Stimulated activated naive CD4-positive, alpha-beta T cell treated with Interleukin-2 at 50 U/mL for 16 hours (primary cell): ENCODE data around the gene ZNF319.

Experiments used
- DNase-seq: peaks from one replicate; lab custom pipeline; 2025; lab: John Stamatoyannopoulos, UW

The ZNF319 gene

DNA sequence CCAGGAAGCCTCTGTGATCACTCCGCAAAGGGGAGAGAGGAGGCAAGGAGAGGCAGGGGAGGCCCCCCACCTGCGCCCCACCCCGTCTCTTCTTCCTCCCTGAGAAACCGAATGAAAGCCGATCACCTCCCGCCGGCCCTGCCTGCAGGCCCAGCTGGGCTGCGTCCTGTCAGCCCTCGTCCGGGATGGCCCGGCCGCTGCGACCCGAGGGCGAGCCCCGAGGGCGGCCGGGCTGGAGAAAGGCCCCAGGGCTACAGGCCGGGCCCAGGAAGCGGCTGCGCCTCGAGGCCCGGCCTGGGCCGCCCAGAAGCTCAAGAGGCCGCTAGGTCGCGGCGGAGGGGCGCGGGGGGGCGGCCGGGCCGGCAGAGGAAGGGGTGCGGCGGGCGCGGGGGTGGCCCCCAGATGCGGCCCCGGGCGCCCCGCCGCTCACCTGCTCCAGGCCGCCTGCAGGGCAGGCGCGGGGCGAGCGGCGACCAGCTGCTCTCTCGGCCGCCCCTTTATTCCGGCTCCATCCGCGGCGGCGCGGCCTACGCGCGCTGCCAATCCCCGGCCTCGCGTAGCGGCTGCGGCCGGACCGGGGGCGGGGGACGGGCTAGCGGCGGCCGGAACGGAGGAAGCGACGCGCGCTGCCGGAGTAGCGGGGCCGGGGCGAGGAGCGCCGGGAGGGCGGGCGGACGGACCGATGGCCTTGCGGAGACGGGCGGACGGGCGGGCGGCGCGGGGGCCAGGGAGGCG is at the start of gene ZNF319:
ZNF319 (minus strand) TSS at position 702 of the 735 bp plus-strand sequence. CDS start 2,407 bp downstream, outside the sequence.
- peak; percentile 22 for DNase-seq

DNA sequence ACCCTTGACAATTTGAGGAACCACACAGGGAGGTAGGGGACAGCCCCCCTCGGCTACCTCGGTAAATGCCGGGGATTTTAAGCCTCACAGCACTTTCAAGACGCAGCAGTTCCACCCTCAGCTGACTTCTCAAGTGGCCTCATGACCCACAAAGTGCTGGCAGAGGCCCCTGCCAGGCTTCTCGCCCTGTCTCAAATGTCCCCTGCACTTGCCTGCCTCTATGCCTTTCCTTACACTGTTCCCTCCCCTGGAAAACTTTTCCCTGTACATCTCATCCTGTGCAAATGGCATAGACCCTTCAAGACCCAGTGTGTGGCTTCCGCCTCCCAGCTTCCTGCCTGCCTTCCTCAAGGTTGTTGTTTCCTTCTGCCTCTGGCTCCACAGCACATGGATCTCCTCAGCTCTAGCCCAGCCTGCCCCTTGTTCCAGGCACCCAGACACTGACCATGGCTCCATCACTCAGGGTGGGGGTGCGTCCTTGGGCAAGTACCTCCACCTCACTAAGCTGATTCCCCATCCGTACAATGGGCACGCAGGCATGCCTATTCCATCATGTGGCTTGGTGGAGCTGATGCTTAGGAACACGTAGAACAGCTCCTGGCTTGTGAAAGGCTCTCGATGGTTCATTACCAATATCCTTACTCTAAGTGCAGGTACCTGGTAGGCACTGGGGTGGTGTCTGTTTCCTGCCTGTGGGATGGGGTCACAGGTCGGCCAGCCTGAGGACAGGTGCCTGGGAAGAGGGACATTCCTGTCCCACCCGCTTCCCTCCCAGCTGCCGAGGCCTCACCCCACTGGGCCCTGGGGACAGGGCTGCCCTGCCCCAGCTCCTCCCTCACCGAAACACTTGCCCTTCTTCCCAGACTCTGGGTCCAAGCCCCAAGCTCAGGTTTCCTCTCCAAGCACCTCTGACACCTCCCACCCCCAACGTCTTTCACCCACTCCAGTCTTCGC is 49.0 kb upstream of the ZNF319 start:
- DNase-seq, result no peak

DNA sequence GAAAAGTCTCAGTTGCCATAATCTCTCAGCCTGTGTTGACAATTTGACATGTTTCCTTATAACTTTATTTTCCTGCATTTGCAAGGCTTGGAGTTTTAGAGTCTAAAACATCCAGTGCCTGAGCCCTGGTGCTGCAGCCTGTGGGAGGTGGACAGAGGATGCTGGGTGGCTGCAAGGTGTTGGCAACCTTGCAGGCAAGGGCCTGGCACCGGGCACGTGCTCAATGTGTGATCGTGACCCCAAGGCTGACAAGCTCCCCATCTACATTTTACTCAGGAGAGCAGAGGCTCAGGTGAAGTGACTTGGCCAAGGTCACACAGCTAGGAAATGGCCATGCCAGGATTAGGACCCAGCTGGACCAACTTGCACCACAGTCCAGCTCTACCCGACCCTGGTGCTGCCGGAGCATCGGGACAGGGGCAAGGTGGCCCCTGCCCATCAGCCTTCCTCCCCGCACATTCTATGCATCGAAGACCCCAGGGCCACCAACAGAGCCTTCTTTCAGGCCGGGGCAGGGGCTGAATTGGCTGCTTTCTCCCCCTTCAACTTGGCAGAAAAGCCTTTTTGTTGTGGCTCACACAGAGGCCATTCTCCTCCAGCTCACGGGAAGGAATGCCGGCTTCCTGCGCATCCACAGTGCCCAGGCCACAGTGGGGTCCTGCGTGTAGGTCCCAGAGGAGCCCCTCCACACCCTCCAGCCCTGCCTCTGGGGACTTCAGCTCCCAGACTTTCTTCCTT is 48.2 kb upstream of the ZNF319 start:
- no peak for DNase-seq

GRCh38 chr16:58047557-58048348 is 47.3 kb upstream of the ZNF319 start:
- no peak for DNase-seq

GRCh38 chr16:58046936-58047335 is 46.5 kb upstream of the ZNF319 start:
- DNase-seq, result no peak

- DNase-seq, result no peak
Measured at GRCh38 chr16:58046054-58046881, 45.8 kb upstream of the ZNF319 start.

GRCh38 chr16:58045096-58045495 is 44.6 kb upstream of the ZNF319 start:
- no peak for DNase-seq

GRCh38 chr16:58044266-58045019 is 44.0 kb upstream of the ZNF319 start:
- DNase-seq, result no peak

- no peak for DNase-seq
Measured at GRCh38 chr16:58043571-58044155, 43.2 kb upstream of the ZNF319 start.

DNA sequence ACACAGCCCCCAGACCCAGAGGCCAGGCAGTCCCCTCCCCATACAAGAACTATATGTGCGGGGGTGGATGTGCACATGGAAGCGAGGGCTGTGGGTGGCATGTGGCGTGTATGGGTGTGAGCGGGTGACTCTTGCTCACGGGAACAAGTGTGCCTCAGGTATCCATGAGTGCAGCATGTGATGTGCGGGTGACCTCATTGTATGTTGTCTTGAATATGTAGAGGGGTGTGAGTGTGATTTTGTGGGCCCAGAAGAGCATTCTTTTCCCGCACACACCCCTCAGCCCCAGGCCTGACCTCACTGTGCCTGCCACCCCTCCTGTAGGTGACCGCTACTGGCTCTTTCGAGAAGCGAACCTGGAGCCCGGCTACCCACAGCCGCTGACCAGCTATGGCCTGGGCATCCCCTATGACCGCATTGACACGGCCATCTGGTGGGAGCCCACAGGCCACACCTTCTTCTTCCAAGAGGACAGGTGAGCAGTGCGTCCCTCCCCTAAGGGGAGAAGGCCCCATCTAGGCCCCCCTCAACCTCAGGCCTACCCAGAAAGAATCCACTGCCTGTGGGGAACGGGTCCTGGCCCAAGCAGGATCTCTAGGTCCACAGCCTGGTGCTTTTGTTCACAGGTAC is 42.5 kb upstream of the ZNF319 start:
- DNase-seq, result no peak

GRCh38 chr16:58042001-58042885 is 41.8 kb upstream of the ZNF319 start:
- DNase-seq, result no peak

DNA sequence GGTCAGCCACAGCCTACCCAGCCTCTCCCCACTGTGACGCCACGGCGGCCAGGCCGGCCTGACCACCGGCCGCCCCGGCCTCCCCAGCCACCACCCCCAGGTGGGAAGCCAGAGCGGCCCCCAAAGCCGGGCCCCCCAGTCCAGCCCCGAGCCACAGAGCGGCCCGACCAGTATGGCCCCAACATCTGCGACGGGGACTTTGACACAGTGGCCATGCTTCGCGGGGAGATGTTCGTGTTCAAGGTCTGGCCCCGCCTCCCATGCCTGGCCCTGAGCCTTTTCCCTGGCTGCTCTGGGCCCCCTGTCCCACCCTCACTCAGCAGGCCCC is 41.1 kb upstream of the ZNF319 start:
- no peak for DNase-seq

DNA sequence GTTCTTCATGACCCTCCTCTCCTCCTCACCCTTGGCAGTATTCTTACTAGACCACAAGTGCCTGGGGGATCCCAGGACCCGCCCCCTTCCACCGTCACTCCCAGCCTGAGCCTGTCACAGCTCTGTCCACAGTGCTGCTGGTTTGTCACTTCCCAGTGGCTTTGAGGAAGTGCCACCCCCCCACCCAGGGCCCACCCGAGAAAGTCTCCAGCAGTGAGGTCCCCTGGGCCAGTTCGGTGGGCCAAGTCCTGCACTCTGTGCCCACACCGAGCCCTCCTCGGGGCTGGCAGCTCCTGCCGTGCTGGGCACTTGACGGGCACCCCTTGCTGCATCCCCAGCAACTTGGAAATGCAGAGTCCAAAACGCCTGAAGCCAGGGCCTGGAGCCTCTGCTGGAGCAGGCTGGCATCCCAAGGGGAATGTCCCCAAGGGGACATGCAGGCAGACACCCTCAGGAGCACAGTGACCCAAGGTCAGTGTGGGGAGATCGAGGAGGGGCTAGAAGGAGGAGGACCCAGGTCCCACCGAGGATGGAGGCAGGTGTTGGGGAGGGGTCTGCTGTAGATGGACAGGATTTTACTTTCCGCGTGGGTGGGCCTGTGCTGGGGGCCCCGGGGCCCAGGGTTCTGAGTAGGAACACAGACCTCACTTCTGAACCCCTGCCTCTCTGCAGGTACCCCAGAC is 40.6 kb upstream of the ZNF319 start:
- DNase-seq, result no peak

DNA sequence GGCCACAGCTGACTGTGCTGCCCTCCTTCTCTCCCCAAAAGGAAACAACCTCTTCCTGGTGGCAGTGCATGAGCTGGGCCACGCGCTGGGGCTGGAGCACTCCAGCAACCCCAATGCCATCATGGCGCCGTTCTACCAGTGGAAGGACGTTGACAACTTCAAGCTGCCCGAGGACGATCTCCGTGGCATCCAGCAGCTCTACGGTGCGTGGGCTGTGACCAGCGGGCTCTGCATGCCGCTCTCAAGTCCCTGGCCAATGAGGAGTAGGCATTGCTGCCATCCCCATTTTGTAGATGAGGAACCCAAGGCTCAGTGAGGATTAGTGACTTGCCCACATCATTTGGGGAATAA is 40.0 kb upstream of the ZNF319 start:
- DNase-seq, result no peak

GRCh38 chr16:58039829-58040495 is 39.5 kb upstream of the ZNF319 start:
- DNase-seq, result no peak

DNA sequence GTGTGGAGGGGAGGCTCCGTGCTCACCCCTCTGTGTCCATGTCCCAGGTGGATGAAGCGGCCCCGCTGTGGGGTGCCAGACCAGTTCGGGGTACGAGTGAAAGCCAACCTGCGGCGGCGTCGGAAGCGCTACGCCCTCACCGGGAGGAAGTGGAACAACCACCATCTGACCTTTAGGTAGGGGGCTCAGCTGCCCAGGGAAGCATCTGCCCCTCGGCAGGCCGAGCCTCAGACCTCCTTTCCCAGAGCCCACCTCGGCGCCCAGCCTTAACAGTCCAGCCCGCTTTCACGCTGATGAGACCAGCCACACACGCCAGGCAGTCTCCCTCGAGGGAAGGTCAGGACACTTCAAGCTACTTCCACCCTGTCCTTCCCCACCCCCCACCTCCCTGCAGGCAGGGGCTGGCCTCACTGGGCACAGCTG is 37.8 kb upstream of the ZNF319 start:
- DNase-seq, result no peak
